Neural cell (in vitro differentiated cells): ENCODE data around the gene CEP126. TPM values are rescaled to one million over a fixed set of nuclear protein-coding genes. Genes with fewer than 3 reads are reported as not detected.
A peak's percentile ranks its signal among the peaks of the same experiment; 100 is the strongest.

ENCODE experiments used
- H2AFZ ChIP-seq: fragments of 200-600, 300-800 bp; sonication (generic), shearing (Covaris generic); 2 replicates; pipeline ENCODE4 v1.6.0; 2014; ENCODE audit warnings: low read depth, mild to moderate bottlenecking, antibody characterized with exemption, low read length, moderate library complexity
- H3F3A ChIP-seq: fragments of 200-600 bp; shearing (Covaris generic); 2 replicates; pipeline ENCODE4 v1.6.1; 2016; ENCODE audit warnings: mild to moderate bottlenecking, moderate library complexity, mixed read lengths, antibody characterized with exemption, low read length; ENCODE audit not compliant: insufficient read depth, poor library complexity, severe bottlenecking
- H3K27ac ChIP-seq: fragments of 200-600, 300-800 bp; sonication (generic), shearing (Covaris generic); 2 replicates; pipeline ENCODE4 v1.5.1; 2014; ENCODE audit warnings: mild to moderate bottlenecking, low read length, moderate library complexity
- H3K27me3 ChIP-seq: fragments of 300-800, 200-600 bp; sonication (generic), shearing (Covaris generic); 2 replicates; pipeline ENCODE4 v1.6.0; 2014; ENCODE audit warnings: mild to moderate bottlenecking, low read depth, low read length, moderate library complexity; ENCODE audit not compliant: insufficient read depth
- H3K36me3 ChIP-seq: fragments of 300-800, 200-600 bp; sonication (generic), shearing (Covaris generic); 2 replicates; pipeline ENCODE4 v1.5.1; 2014; ENCODE audit warnings: mild to moderate bottlenecking, antibody characterized with exemption, low read length, moderate library complexity; ENCODE audit not compliant: insufficient read depth
- H3K4me2 ChIP-seq: fragments of 300-800, 200-600 bp; sonication (generic), shearing (Covaris generic); 2 replicates; pipeline ENCODE4 v1.6.0; 2014; ENCODE audit warnings: mild to moderate bottlenecking, low read length
- H3K4me3 ChIP-seq: fragments of 300-800, 200-600 bp; sonication (generic), shearing (Covaris generic); 2 replicates; pipeline ENCODE4 v1.5.1; 2014; ENCODE audit warnings: mild to moderate bottlenecking, low read length, moderate library complexity
- H3K79me2 ChIP-seq: fragments of 200-600 bp; shearing (Covaris generic); replicated peaks from 2 replicates; pipeline ENCODE4 v1.6.0; 2014; ENCODE audit warnings: mild to moderate bottlenecking, low read length, moderate library complexity; ENCODE audit not compliant: insufficient read depth
- H3K9ac ChIP-seq: fragments of 300-800, 200-600 bp; sonication (generic), shearing (Covaris generic); 2 replicates; pipeline ENCODE4 v1.6.1; 2016; ENCODE audit warnings: mild to moderate bottlenecking, low read length, mixed read lengths
- H3K9me2 ChIP-seq: fragments of 200-600 bp; shearing (Covaris generic); 2 replicates; pipeline ENCODE4 v1.6.1; 2016; ENCODE audit warnings: mild to moderate bottlenecking, low read length, mixed read lengths; ENCODE audit not compliant: insufficient read depth
- H3K9me3 ChIP-seq: fragments of 200-600, 300-800 bp; sonication (generic), shearing (Covaris generic); 2 replicates; pipeline ENCODE4 v1.6.1; 2016; ENCODE audit warnings: mild to moderate bottlenecking, mixed run types, low read length, moderate library complexity, mixed read lengths
- H4K20me1 ChIP-seq: fragments of 200-600 bp; shearing (Covaris generic); 2 replicates; pipeline ENCODE4 v1.6.1; 2016; ENCODE audit warnings: mild to moderate bottlenecking, mixed run types; ENCODE audit not compliant: insufficient read depth
- EP300 ChIP-seq: fragments of 450-650 bp; conservative IDR thresholded peaks from 2 replicates; pipeline ENCODE4 v1.6.1; 2014; ENCODE audit warnings: antibody characterized with exemption, mild to moderate bottlenecking, moderate library complexity; ENCODE audit not compliant: poor library complexity, severe bottlenecking
- EZH2 ChIP-seq: fragments of 200-600, 300-800 bp; shearing (Covaris generic), sonication (generic); IDR thresholded peaks from 2 replicates; pipeline ENCODE4 v1.6.1; 2014; ENCODE audit warnings: antibody characterized with exemption, low read length, borderline replicate concordance, mild to moderate bottlenecking; ENCODE audit not compliant: insufficient read depth, poor library complexity, severe bottlenecking
- MXI1 ChIP-seq: fragments of 450-650 bp; conservative IDR thresholded peaks from 2 replicates; pipeline ENCODE4 v1.6.1; 2014; ENCODE audit warnings: antibody characterized with exemption, mild to moderate bottlenecking; ENCODE audit not compliant: poor library complexity, severe bottlenecking
- POLR2AphosphoS5 ChIP-seq: IDR thresholded peaks from 2 replicates; pipeline ENCODE4 v1.6.1; 2012
- RAD21 ChIP-seq: fragments of 450-650 bp; conservative IDR thresholded peaks from 2 replicates; pipeline ENCODE4 v1.6.1; 2014; ENCODE audit warnings: antibody characterized with exemption, mild to moderate bottlenecking, moderate library complexity
- SMC3 ChIP-seq: fragments of 450-650 bp; conservative IDR thresholded peaks from 2 replicates; pipeline ENCODE4 v1.6.1; 2014; ENCODE audit warnings: antibody characterized with exemption, mild to moderate bottlenecking, moderate library complexity; ENCODE audit not compliant: poor library complexity
- TAF1 ChIP-seq: IDR thresholded peaks from 2 replicates; pipeline ENCODE4 v1.6.1; 2012; ENCODE audit warnings: low read depth
- polyA plus RNA-seq: library from polyadenylated mRNA; depleted of rRNA; stranded (reverse); fragments of >200 nt; gene quantifications from 2 replicates; pipeline ENCODE4 v1.2.3, GENCODE V29; 2014
- TF ChIP-seq, protein P1 (sequence below): IDR thresholded peaks from 2 replicates; pipeline ENCODE4 v1.6.1; 2012; ENCODE audit warnings: borderline replicate concordance
- TF ChIP-seq, protein P2 (sequence below): fragments of 450-650 bp; IDR thresholded peaks from 2 replicates; pipeline ENCODE4 v1.5.1; 2014; ENCODE audit warnings: antibody characterized with exemption, mild to moderate bottlenecking, moderate library complexity; ENCODE audit not compliant: poor library complexity, severe bottlenecking

CEP126 gene
- polyA plus RNA-seq, 1 donor from 2014 or later: 1.8 TPM

GRCh38 chr11:101880222-101880621 lies 34.6 kb upstream of the CEP126 start:
- H4K20me1 ChIP-seq: no peaks in the 10 kb centered on the region
- no peak overlapping the region for H2AFZ ChIP-seq
- no peak overlapping the region for H3K9ac ChIP-seq
- H3F3A ChIP-seq: no peaks in the 10 kb centered on the region
- no peaks in the 10 kb centered on the region for H3K9me2 ChIP-seq
- no peak overlapping the region for H3K4me3 ChIP-seq
- no peaks in the 10 kb centered on the region for H3K79me2 ChIP-seq
- no peaks in the 10 kb centered on the region for H3K36me3 ChIP-seq
- H3K4me2 ChIP-seq: no peak overlapping the region
- H3K27me3 ChIP-seq: no peaks in the 10 kb centered on the region
- no peaks in the 10 kb centered on the region for H3K9me3 ChIP-seq
- no peak for TF ChIP-seq MXI1
- TF ChIP-seq, protein P1, sequence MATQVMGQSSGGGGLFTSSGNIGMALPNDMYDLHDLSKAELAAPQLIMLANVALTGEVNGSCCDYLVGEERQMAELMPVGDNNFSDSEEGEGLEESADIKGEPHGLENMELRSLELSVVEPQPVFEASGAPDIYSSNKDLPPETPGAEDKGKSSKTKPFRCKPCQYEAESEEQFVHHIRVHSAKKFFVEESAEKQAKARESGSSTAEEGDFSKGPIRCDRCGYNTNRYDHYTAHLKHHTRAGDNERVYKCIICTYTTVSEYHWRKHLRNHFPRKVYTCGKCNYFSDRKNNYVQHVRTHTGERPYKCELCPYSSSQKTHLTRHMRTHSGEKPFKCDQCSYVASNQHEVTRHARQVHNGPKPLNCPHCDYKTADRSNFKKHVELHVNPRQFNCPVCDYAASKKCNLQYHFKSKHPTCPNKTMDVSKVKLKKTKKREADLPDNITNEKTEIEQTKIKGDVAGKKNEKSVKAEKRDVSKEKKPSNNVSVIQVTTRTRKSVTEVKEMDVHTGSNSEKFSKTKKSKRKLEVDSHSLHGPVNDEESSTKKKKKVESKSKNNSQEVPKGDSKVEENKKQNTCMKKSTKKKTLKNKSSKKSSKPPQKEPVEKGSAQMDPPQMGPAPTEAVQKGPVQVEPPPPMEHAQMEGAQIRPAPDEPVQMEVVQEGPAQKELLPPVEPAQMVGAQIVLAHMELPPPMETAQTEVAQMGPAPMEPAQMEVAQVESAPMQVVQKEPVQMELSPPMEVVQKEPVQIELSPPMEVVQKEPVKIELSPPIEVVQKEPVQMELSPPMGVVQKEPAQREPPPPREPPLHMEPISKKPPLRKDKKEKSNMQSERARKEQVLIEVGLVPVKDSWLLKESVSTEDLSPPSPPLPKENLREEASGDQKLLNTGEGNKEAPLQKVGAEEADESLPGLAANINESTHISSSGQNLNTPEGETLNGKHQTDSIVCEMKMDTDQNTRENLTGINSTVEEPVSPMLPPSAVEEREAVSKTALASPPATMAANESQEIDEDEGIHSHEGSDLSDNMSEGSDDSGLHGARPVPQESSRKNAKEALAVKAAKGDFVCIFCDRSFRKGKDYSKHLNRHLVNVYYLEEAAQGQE: no peak
- TF ChIP-seq, protein P2, sequence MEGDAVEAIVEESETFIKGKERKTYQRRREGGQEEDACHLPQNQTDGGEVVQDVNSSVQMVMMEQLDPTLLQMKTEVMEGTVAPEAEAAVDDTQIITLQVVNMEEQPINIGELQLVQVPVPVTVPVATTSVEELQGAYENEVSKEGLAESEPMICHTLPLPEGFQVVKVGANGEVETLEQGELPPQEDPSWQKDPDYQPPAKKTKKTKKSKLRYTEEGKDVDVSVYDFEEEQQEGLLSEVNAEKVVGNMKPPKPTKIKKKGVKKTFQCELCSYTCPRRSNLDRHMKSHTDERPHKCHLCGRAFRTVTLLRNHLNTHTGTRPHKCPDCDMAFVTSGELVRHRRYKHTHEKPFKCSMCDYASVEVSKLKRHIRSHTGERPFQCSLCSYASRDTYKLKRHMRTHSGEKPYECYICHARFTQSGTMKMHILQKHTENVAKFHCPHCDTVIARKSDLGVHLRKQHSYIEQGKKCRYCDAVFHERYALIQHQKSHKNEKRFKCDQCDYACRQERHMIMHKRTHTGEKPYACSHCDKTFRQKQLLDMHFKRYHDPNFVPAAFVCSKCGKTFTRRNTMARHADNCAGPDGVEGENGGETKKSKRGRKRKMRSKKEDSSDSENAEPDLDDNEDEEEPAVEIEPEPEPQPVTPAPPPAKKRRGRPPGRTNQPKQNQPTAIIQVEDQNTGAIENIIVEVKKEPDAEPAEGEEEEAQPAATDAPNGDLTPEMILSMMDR: peak; percentile 27
- TF ChIP-seq SMC3: no peak
- TF ChIP-seq POLR2AphosphoS5: no peak
- TF ChIP-seq RAD21: no peak
- no peak for TF ChIP-seq EP300
- H3K27ac ChIP-seq: no peak overlapping the region

DNA sequence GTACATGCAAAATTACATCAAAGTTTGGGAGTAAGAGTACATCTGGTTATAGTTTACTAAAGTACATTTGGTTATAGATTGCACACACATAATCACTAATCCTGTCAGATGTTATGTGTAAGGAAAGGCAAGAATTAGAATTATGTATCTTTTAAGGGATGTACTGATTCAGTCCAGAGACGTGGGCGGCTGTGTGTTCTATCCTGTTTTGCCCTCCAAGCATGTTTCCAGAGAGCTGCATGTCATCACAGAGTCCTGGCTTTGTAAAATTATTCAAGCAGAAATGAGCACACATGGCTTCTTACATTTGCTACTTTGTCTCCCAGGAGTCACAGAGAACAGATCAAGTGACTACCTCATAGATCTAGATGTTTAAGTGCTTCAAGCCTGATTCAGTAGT lies 33.2 kb upstream of the CEP126 start:
- Histone ChIP-seq H4K20me1 (no peaks in the 10 kb centered on the region), H3F3A (no peaks in the 10 kb centered on the region), H3K9ac (no peak overlapping the region), H3K4me3 (no peak overlapping the region), H2AFZ (no peak overlapping the region), H3K9me2 (no peaks in the 10 kb centered on the region), H3K9me3 (no peaks in the 10 kb centered on the region), H3K36me3 (no peaks in the 10 kb centered on the region), H3K27me3 (no peaks in the 10 kb centered on the region), H3K27ac (no peak overlapping the region), H3K4me2 (no peak overlapping the region), H3K79me2 (no peaks in the 10 kb centered on the region)
- TF ChIP-seq SMC3 (no peak), EZH2 (no peak), RAD21 (no peak), EP300 (no peak), MXI1 (no peak), POLR2AphosphoS5 (no peak), TAF1 (no peak)
- TF ChIP-seq, protein P2: no peak
- TF ChIP-seq, protein P1: no peak
